Measurements from ENCODE around the gene P2RY14.

- no peak for TF ChIP-seq CTCF (IDR thresholded peaks at IDR 0.05)
- no peak for TF ChIP-seq EZH2 (IDR thresholded peaks at IDR 0.05)
Measured at GRCh38 chr3:151248772-151249337, 29.5 kb downstream of the P2RY14 start.

Measured in neural progenitor cell (in vitro differentiated cells).